ENCODE results near the gene UBAC1.
"Not testable (repeated sequence)": the region's sequence is repeated elsewhere in the genome, so short reads cannot be mapped to it uniquely, and the experiment has no call there.

The UBAC1 gene

GRCh38 chr9:135976944-135977343 lies 15.8 kb upstream of the UBAC1 start:
- DNase-seq: no peak

DNA sequence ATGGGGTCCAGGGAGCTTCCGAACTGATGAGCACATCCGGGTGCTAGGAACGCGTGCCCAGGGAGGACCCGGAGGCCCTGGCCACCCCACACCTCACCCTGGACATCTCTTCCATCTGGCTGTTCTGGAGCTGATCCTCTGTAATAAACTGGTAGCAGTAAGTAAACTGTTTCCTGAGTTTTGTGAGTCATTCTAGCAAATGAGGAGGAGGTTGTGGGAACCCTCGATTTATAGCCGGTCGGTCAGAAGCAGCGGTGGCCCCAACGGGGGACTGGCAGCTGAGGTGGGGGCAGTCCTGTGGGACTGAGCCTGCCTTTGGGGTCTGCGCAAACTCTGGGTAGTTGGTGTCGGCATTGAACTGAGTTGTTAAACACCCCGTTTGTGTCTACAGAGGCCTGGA lies 15.4 kb upstream of the UBAC1 start:
- DNase-seq: no peak

DNA sequence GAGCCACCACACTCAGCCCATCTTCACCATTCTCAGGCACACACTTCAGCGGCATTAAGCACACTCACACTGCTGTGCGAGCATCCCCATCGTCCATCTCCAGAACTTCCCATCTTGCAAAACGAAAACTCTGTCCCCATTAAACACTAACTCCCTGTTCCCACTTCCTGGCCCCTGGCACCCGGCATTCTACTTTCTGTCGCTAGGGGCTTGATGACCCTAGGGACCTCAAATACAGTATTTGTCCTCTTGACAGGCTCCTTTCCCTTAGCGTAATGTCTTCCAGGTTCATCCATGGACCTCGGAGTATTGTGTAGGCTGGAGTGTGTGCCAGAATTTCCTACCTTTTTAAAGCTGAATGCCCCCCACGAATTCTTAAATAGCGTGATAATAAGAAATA lies 14.7 kb upstream of the UBAC1 start:
- no peak for DNase-seq

GRCh38 chr9:135974220-135974573 lies 13.0 kb upstream of the UBAC1 start:
- DNase-seq: no peak

- DNase-seq: peak; percentile 51 to 66
These were observed 12.4 kb upstream of the UBAC1 start for GRCh38 chr9:135973277-135974219.

DNA sequence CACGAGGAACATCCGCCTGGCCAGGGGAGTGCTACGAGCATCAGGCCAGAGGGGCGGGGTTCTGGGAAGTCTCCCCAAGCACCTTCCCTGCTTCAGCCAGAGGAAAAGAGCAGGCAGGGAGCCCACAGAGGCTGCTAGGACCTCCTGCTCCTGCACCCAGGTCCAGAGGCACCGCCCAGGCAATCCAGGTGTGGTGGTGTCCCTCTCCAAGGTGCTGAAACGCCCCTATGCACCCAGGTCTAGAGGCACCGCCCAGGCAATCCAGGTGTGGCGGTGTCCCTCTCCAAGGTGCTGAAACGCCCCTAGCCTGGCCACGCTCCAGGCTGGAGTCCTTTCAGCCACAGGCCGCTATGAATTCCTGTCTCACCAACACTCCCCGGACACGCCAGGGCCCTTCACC lies 10.7 kb upstream of the UBAC1 start:
- no peak for DNase-seq

DNA sequence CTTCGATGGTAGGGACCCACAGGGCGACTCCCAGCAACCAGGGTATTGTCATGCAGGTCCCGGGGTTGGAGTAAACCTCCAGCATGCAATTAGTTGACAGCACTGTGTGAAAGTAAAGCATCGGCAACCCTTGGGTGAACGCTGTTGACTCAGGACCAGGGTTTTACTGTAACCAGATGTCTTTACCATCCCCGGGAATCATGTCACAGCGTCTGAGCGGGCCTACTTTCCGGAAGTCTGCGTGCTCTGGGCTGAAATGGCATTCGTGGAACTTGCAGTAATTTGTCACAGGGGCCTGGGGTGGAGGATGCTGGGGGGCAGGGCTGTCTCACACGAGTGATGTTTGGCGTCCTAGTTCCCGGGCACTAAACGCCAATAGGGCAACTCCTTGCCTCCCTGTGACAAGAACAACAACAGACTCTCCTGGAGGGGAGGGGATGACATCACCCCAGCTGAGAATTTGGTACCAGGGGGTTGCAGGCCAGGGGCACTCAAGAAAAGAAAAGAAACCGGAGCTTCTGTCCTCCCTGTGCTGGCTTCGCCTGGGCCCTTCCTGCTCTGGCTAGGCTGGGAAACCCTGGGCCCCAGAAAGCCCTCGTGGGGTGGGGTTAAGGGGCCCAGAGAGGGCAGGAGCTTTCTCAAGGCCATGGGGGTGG lies 10.1 kb upstream of the UBAC1 start:
- no peak for DNase-seq

DNA sequence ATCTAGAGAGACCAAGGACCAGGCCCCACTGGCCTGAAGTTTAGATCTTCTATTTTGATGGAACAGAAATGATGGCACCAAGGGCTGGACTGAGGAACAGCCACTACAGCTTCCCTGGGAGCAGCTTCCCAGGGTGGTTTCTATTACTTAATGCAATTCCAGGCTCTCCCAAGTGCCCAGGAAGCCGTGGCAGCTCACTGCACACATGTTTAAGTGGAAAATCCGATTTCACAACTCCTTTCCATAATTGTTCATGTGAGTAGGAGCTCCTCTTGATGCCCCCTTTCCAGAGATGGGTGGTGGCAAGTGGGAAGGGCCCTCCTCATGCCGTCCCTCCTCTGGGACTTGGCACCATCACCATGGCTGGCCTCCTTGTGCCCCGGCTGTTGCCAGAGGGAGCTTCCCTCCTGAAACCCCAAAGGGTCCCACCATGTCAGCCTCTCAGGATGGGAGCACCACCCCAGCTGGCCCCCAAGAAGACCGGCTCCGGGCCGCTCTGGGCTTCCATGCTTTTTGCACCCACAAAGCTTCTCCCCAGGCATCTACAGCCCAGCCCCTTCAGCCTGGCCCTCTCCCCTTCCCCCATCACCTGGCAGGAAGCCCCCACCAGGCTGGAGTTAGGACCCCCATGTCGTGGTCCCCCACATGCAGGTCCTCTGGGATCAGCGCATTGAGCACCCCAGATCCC lies 9.1 kb upstream of the UBAC1 start:
- DNase-seq: no peak

- peak; percentile 63 to 68 for DNase-seq
These were observed 8.0 kb upstream of the UBAC1 start for GRCh38 chr9:135969064-135969683.

GRCh38 chr9:135968601-135969000 lies 7.4 kb upstream of the UBAC1 start:
- DNase-seq: no peak

- DNase-seq: no peak
These were observed 6.9 kb upstream of the UBAC1 start for GRCh38 chr9:135968083-135968476.

GRCh38 chr9:135966916-135967260 lies 5.7 kb upstream of the UBAC1 start:
- DNase-seq: not testable (repeated sequence)

GRCh38 chr9:135965124-135965756 lies 4.1 kb upstream of the UBAC1 start:
- DNase-seq: no peak

DNA sequence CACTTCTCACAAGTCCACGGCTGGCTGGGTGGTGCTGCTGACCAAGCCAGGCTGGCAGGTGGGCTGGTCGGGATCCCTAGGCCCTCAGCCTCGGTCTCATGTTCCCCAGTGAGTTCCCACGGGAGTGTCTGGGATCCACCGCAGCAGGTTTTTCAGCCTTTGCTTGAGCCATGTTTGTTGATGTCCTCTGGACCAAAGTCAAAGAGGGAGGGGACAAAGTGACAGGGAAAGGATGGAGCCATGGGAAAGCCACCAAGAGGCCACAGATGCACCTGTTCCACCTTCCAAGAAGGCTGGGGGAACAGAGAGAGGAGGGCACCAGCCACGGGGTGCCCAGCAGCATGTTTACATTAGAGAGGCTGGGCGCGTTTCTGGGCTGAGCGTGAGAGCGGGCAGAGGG lies 2.8 kb upstream of the UBAC1 start:
- no peak for DNase-seq

DNA sequence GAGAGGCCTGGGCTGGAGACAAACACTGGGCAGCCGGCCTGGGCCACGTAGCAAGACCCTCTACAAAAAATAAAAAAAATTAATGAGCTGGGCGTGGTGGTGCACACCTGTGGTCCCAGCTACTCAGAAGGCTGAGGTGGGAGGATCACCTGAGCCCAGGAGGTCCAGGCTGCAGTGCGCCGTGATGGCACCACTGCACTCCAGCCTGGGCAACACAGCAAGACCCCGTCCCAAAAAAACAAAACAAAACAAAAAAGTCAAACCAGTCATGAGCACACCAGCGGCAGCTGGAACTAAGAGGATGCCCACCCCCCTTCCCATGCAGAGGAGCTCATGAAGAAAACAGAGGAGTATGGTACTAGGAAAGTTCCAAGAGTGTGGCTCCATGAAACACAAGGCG lies 2.2 kb upstream of the UBAC1 start:
- no peak for DNase-seq

GRCh38 chr9:135962696-135963307 lies 1.6 kb upstream of the UBAC1 start:
- no peak for DNase-seq

DNA sequence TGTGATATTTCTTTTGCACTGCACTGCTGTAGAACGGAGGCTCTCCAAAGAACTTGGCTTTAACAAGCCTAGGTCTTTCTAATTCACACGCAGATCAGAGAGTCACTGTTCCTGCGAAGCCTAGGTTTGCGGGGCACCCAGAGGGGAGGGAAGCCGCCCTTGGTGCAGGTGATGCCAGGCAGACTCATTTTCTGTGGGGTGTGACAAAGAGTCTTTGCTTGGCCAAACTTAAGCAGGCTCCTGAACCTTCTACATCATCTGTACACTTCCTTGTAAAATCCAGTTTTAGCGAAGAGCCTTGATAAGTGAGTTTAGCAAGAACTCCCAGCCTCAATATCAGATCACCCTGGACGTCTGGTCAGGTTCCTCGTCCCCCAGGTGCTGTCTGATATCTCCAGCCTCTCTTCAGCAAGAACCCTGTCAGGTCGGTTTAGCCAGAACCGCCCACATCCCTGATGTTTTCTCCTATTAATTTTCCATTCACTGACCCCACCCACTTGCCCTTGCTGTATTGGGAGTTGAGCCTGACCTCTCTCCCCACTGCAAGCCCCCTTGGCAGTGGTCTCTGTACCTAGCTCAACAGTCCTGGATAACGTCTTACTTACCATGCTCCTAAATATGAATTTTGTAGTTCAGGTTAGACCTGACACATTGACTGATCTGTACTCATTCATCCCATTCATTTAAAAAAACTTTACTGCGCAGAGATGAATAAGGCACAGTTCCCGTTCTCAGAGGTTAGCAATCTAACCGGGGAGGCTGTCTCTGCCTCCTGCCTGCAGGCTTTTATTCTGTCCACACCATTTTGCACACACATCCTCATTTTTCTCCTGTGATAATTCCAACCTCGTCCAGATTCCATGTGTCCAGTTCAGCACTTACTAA lies 880 bp upstream of the UBAC1 start:
- DNase-seq: peak; percentile 17 to 19

DNA sequence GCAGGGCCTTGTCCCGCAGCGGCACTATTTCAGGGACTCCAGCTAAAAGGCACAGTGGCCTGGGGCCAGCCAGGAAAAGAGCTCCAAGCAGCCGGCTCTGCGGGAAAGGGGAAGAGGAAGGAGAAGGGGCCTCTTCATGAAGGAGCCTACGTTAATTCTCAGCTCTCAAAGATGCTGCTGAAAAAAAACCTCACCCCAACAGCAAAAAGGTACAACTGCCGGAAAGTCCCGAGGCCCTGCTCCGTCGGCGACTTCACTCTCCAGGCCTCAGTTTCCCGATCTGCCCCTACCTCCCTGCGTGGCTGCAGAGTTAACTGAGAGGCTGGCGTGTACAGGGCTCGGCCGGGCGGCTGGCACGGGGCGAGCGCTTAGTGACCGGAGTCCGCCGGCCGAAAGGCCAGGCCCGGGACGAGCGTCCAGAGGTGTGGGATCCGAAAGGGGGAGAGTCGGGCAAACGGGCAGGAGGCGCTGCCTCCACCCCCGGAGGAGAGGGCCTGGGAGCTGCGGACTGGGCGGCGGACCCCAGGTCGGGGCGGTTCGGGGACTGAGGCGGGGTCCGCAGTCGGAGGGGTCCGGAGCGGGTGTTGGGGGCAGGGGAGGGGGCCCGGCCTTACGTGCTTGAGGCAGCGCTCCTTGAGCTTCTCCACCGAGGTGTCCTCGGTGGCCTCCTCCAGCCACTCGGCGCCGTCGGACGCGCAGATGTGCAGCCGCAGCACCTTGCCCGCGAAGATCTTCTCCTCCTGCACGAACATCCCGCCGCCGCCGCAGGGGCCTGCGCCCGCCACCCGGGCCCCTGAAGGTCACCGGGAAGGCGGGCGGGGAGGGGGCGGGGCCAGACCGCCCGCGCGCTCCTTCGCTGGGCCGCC lies 529 bp downstream of the UBAC1 start:
- DNase-seq: peak; percentile 37 to 54

DNA sequence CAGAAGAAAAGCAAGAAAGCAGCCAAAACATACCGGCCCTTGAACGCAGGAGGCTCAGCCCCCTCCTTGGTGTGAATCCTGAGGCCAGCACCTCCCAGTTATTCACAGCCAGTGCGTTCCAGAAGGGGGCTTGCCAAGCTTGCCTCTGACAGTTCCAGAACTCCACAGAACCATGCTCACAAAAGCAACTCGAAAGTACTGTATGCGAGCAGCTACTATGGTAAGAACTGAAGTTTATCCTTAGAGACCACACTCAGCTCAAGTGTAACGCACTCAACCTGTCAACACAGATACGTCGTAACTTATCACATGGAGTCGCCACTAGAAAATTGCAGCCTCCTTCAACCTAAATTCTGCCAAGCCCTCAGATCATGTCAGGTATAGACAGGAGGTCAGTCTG lies 1.4 kb downstream of the UBAC1 start:
- DNase-seq: no peak

DNA sequence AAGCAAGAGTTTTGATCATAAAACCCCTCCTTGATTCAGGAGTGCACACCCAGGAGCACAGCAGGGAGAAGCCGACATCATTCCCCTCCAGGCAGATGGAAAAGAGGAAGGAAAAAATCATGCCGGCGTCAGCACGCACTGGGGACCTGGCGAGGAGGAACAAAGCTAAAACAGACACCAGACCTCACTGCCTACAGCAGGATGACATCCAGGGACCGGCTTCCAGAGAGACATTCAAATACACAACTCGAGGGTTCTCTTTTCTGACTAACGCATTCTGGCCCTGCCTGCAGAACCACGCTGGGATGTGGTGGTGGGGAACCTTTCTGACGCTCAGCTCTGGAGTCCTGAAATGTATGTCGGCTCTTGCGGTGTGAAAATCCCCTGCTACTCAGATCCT lies 2.7 kb downstream of the UBAC1 start:
- peak; percentile 55 to 62 for DNase-seq

Data from inflammatory macrophage treated with lipopolysaccharide for 1 hour (primary cell).